HEK293T (cell line): ENCODE measurements around the gene GRM5.

Source experiments
- CTCF ChIA-PET: fragments of 350-600 bp; formaldehyde crosslinking; extraction: SDS; loops from one replicate; lab custom pipeline; 2021; ENCODE audit warnings: antibody characterized with exemption, inconsistent platforms; lab: Yijun Ruan, JAX
- POLR2A ChIA-PET: fragments of 350-600 bp; formaldehyde crosslinking; extraction: SDS; loops from one replicate; lab custom pipeline; 2020; ENCODE audit warnings: antibody characterized with exemption, inconsistent platforms; lab: Yijun Ruan, JAX
- DNase-seq: peaks from one replicate; pipeline ENCODE4 v3.0.0; 2012; ENCODE audit warnings: mixed read lengths; ENCODE audit errors: extremely low spot score
- ARNT ChIP-seq: fragments of 450-650 bp; IDR thresholded peaks from 2 replicates; pipeline ENCODE4 v1.6.1; 2017; ENCODE audit warnings: mild to moderate bottlenecking
- BHLHE40 ChIP-seq: fragments of 450-650 bp; IDR thresholded peaks from 2 replicates; pipeline ENCODE4 v1.6.1; 2016; ENCODE audit warnings: mild to moderate bottlenecking, moderate library complexity, borderline replicate concordance
- CTBP1 ChIP-seq: fragments of 450-650 bp; IDR thresholded peaks from 2 replicates; pipeline ENCODE4 v1.6.1; 2016; ENCODE audit warnings: borderline replicate concordance
- ELF4 ChIP-seq: fragments of 450-650 bp; IDR thresholded peaks from 2 replicates; pipeline ENCODE4 v1.6.1; 2017; ENCODE audit warnings: antibody characterized with exemption
- FOXA1 ChIP-seq: fragments of 450-650 bp; IDR thresholded peaks from 2 replicates; pipeline ENCODE4 v1.6.1; 2016; ENCODE audit warnings: mild to moderate bottlenecking
- FOXK2 ChIP-seq: fragments of 450-650 bp; IDR thresholded peaks from 2 replicates; pipeline ENCODE4 v1.6.1; 2016; ENCODE audit warnings: mild to moderate bottlenecking
- FOXM1 ChIP-seq: fragments of 450-650 bp; IDR thresholded peaks from 2 replicates; pipeline ENCODE4 v1.6.1; 2017; ENCODE audit warnings: mild to moderate bottlenecking, borderline replicate concordance
- HDGF ChIP-seq: fragments of 450-650 bp; IDR thresholded peaks from 2 replicates; pipeline ENCODE4 v1.6.1; 2017; ENCODE audit warnings: antibody characterized with exemption, borderline replicate concordance
- L3MBTL2 ChIP-seq: fragments of 450-650 bp; conservative IDR thresholded peaks from 2 replicates; pipeline ENCODE4 v1.6.1; 2016; ENCODE audit warnings: mild to moderate bottlenecking
- LEF1 ChIP-seq: fragments of 450-650 bp; IDR thresholded peaks from 2 replicates; pipeline ENCODE4 v1.6.1; 2017; ENCODE audit warnings: mild to moderate bottlenecking, borderline replicate concordance
- NFRKB ChIP-seq: fragments of 450-650 bp; IDR thresholded peaks from 2 replicates; pipeline ENCODE4 v1.6.1; 2016; ENCODE audit warnings: mild to moderate bottlenecking, moderate library complexity
- PKNOX1 ChIP-seq: fragments of 450-650 bp; IDR thresholded peaks from 2 replicates; pipeline ENCODE4 v1.6.1; 2016
- SP1 ChIP-seq: fragments of 450-650 bp; IDR thresholded peaks from 2 replicates; pipeline ENCODE4 v1.6.1; 2017
- SUZ12 ChIP-seq: fragments of 450-650 bp; IDR thresholded peaks from 2 replicates; pipeline ENCODE4 v1.6.1; 2016; ENCODE audit warnings: mild to moderate bottlenecking
- TARDBP ChIP-seq: fragments of 450-650 bp; IDR thresholded peaks from 2 replicates; pipeline ENCODE4 v1.6.1; 2016
- ZNF384 ChIP-seq: fragments of 450-650 bp; IDR thresholded peaks from 2 replicates; pipeline ENCODE4 v1.6.1; 2016

GRM5 gene

GRCh38 chr11:88701816-88702215, 364.0 kb downstream of the GRM5 start:
- TF ChIP-seq ELF4, result no peak
- TF ChIP-seq SP1, result no peak
- no peak for TF ChIP-seq NFRKB
- no peak for TF ChIP-seq CTBP1
- TF ChIP-seq FOXM1, result no peak
- TF ChIP-seq ZNF384, result no peak
- no peak for TF ChIP-seq SUZ12
- no peak for TF ChIP-seq FOXA1
- TF ChIP-seq PKNOX1, result no peak
- no peak for TF ChIP-seq TARDBP
- TF ChIP-seq BHLHE40, result no peak
- TF ChIP-seq ARNT, result no peak
- TF ChIP-seq L3MBTL2, result no peak
- TF ChIP-seq FOXK2, result no peak
- no peak for TF ChIP-seq HDGF
- TF ChIP-seq LEF1, result no peak
- ChIA-PET CTCF (interaction anchor here (0.6 kb wide), 1 partner anchor 1673 kb away, joined by 4 read pairs; no protein-coding TSS in a partner anchor), POLR2A (no interaction called here)
- DNase-seq, result no peak

- TF ChIP-seq LEF1 (no peak), L3MBTL2 (no peak), FOXM1 (no peak), PKNOX1 (no peak), ZNF384 (no peak), FOXA1 (no peak), SUZ12 (no peak), NFRKB (no peak), FOXK2 (no peak), HDGF (no peak), ARNT (no peak), SP1 (no peak), CTBP1 (no peak), TARDBP (no peak), BHLHE40 (no peak), ELF4 (no peak)
- CTCF ChIA-PET, result no interaction called here
- no peak for DNase-seq
- POLR2A ChIA-PET, result no interaction called here
These were observed 368.6 kb downstream of the GRM5 start for GRCh38 chr11:88697139-88697538.

GRCh38 chr11:88695689-88696414, 369.9 kb downstream of the GRM5 start:
- CTCF ChIA-PET, result no interaction called here
- POLR2A ChIA-PET, result no interaction called here
- DNase-seq, result no peak

GRCh38 chr11:88692306-88693086, 373.3 kb downstream of the GRM5 start:
- TF ChIP-seq TARDBP (no peak), FOXM1 (no peak), BHLHE40 (no peak), PKNOX1 (no peak), FOXK2 (no peak), ARNT (no peak), L3MBTL2 (no peak), CTBP1 (no peak), LEF1 (no peak), NFRKB (no peak), SP1 (no peak), ZNF384 (no peak), SUZ12 (no peak), FOXA1 (no peak)
- no peak for DNase-seq
- POLR2A ChIA-PET, result no interaction called here
- CTCF ChIA-PET, result no interaction called here

More at GRCh38 chr11:88695689-88696414, 369.9 kb downstream of the GRM5 start:
- TF ChIP-seq ARNT (no peak), TARDBP (no peak), CTBP1 (no peak), L3MBTL2 (no peak), HDGF (no peak), ZNF384 (no peak), NFRKB (no peak), ELF4 (no peak)

- ChIA-PET POLR2A (no interaction called here), CTCF (no interaction called here)
- no peak for TF ChIP-seq FOXK2
- TF ChIP-seq SP1, result no peak
- no peak for TF ChIP-seq ZNF384
- no peak for TF ChIP-seq HDGF
- no peak for TF ChIP-seq PKNOX1
- no peak for TF ChIP-seq CTBP1
- no peak for TF ChIP-seq TARDBP
- no peak for TF ChIP-seq FOXM1
- TF ChIP-seq LEF1, result no peak
- DNase-seq, result no peak
These were observed 376.1 kb downstream of the GRM5 start for GRCh38 chr11:88689548-88690240.
